Left renal pelvis (tissue), 4 donors: ENCODE measurements around the gene PLTP. TPM values are rescaled to one million over a fixed set of nuclear protein-coding genes. Genes with fewer than 3 reads are reported as not detected.

Source experiments
- DNase-seq, 4 donors: peaks; one replicate each; pipeline ENCODE4 v3.0.0-alpha.2; 2013; ENCODE audit warnings: low read depth in 4 of 4, low spot score in 3 of 4
- polyA plus RNA-seq, 4 donors: library from polyadenylated mRNA; unstranded; fragments of 120-200 nt; gene quantifications; one replicate each; pipeline ENCODE4 v1.2.1, GENCODE V29; 2013; ENCODE audit not compliant: insufficient read length in 4 of 4

Gene PLTP
- polyA plus RNA-seq, 4 donors = 72.7 to 139 (median 126) TPM

- DNase-seq = no peak
These were observed 9.6 kb upstream of the PLTP start for GRCh38 chr20:45921337-45922189.

DNA sequence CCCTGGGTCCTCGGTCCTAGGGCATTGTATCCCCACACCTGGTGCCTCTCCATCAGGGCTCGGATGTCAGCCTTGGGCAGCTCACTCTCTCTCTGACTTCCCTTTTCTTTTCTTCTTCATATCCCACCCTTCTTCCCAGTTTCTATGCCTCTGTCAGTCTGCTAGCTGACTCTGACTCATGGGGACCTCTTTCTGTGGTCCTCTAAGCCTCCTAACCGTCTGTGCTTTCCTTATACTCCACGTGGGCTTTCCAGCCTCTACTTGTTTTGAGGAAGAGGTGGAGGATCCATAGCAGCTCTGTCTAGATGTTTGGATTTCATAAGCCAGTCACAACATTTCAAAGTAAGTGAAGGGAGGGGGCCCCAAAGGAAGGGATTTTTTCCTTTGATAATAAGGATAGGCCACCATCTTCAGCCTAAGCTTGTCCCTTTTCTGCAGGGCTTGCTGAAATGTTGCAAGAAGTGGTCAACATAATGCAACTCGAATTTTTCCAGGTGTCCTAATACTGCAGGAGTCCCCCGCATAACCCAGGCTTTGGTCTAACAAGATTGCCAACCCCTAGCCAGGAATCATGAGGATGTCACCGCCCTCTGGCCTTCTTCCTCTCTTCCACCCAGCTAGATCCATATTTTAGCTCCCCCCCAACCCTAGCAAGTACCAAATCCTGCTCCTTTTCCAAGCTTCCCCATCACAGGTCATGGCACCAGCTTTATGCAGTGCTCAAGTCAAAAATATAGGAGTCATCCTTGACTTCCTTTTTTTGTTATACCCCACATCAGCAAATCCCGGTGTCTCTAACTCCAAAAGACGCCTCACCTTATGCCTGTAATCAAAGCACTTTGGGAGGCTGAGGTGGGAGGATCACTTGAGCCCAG, 8.7 kb upstream of the PLTP start:
- DNase-seq = no peak

- DNase-seq = peak in 3 of 4 donors; percentile 57 to 70 (median 61)
These were observed 7.8 kb upstream of the PLTP start for GRCh38 chr20:45919542-45920399.

- DNase-seq = no peak
These were observed 7.0 kb upstream of the PLTP start for GRCh38 chr20:45918779-45919537.

DNA sequence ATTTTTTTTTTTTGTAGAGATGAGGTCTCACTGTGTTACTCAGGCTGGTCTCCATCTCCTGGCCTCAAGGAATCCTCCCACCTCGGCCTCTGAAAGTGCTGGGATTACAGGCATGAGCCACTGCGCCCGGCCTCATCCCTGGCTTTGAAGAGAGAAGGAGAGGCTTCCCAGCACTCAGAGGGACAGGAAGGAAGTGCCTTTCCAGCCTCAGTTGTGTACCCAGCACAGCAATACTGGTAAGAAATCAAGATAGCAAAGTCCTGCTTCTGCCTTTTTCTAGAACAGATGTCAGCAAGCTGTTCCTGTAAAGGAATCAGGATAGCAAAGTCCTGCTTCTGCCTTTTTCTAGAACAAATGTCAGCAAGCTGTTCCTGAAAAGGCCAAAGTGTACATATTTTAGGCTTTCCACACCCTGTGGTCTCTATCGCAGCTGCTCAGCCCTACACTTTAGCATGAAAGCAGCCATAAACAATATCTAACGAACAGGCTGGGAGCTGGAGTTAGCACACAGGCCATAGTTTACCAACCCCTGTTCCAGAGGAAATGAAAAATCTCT, 6.3 kb upstream of the PLTP start:
- peak in 1 of 4 donors; percentile 21 for DNase-seq

DNA sequence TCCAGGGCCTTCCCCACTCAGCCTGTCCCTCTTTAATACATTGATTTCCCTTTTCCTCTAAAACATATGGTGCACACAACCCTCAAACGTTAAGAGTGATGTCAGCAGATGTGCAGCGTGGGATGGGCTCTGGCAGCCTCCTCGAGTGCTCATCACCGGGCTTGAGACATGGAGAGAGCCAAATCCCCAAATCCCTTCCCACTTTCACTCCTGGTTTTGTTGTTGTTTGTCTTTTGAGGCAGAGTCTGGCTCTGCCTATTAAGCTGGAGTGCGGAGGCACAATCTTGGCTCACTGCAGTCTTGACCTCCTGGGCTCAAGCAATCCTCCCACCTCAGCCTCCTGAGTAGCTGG, 5.8 kb upstream of the PLTP start:
- DNase-seq = no peak

DNA sequence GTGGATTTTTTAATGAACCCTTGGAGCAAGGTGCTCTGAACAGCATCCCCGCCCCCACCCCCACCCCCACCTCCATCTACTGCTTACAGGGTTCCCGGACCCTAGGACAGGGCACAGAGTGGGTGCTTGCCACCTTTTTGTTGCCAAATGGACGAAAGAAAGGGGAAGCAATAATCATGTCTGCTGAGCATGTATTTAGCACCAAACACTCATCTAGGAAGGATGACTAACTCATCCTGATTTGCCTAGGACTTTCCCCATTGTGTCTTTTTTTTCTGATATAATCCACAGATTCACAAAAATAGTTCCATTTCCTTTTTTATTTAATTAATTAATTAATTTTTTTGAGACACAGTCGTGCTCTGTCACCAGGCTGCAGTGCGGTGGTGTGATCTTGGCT, 1.2 kb upstream of the PLTP start:
- DNase-seq = no peak

- DNase-seq = no peak
These were observed 358 bp upstream of the PLTP start for GRCh38 chr20:45912344-45912682.

DNA sequence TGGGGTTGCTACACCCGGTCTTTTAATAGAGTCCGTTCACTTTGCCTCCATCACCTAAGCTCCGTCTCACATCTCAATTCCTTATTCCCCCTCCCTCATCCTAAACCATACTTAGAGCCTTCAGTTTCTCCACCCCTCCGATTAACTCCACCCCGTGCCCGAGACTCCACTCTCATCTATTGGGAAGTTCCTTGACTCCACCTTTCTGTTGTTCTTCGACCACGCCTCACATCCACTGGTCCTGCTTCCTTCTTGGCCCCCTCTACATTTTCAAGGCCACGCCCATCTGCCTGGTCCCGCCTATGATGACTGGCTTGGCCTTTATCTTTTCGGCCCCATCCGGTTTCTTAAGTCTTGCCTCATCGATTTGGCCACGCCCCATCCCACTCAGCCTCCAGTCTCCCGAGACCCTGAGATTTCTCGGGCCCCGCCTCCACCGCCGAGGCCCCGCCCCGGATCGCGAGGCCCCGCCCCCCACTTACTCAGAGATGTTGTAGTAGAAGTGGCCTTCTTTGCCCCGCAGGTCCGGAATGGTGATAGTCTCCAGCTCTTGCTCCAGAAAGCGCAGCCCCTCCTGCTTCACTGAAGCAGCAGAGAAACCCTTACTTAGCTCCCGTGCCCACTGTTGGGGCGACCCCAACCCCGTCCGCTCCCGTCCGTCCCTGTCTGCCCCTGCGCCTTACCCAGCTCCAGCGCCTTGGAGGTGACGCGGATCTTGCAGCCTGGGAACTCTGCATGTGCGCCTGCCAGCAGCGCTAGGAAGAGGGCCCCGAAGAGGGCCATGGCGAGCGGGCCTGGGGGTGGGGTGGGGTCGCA, 1.1 kb downstream of the PLTP start:
- peak in 3 of 4 donors; percentile 86 to 96 (median 94) for DNase-seq

GRCh38 chr20:45909817-45910669, 1.9 kb downstream of the PLTP start:
- DNase-seq = no peak

DNA sequence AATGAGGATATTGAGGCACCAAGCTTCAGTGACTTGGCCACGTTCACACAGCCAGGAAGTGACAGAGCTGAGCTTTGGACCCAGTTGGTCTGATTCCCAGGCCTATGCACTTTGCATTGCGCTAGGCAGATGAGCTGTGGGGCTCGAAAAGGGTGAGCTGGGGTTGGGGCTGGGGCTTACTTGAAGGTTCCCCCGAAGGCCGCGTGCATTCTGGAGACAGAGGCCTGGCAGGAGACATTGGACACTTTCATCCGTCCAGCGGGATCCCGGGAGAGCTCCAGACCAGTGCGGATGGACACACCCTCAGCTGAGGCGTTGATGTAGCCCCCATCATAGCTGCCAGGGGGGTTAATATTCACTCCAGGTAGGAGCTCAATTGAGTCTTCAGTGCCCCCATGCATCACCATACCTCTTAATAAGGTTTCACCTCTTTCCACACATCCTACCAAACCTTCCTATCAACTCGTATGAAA, 2.6 kb downstream of the PLTP start:
- no peak for DNase-seq

DNA sequence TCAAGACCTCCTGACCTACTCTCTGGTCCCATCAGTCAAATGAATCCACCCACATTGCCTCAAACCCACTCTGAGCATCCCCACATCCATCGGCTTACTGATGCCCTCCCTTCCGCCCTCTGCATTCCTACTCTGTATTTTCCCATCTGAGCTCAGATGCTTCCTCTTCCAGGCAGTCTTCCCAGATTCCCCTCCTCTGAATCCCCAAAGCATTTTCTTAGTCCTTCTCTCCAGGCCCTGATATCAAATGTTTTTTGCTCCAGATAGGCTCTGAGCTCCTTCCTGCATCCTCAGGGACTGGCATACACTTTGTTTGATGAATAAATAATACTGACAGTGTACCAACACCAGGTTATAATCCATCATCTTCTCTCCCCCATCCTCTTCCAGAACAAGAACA, 3.9 kb downstream of the PLTP start:
- no peak for DNase-seq

DNA sequence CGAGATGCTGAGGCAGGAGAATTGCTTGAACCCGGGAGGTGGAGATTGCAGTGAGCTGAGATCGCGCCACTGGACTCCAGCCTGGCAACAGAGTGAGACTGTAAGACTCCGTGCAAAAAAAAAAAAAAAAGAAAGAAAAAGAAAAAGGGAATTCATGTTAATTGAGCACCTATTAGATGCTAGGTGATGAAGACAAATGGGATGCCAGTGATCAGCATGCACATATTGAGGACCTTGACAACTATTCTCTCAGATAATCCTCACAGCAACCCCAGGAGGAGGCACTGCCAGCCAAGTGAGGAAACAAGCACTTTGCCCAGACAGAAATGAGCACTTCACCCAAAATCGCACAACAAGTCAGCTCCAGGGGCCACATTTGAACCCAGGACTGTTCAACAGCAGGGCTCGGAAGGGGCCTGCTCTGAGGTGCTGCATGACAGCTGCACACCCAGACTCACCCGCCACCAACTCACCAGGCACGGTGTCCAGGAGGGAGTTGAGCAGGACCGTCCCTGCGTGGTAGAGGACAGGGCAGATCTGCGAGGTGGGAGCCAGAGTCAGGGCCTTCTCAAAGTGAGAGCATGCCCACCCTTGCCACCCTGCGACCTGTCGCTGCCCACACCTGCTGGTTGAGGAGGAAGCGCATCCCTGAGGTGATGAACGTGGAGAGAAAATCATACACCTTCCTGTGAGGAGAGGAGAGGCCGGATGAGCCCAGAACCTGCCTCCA, 4.6 kb downstream of the PLTP start:
- DNase-seq = no peak

GRCh38 chr20:45905505-45906079, 6.4 kb downstream of the PLTP start:
- DNase-seq = no peak

DNA sequence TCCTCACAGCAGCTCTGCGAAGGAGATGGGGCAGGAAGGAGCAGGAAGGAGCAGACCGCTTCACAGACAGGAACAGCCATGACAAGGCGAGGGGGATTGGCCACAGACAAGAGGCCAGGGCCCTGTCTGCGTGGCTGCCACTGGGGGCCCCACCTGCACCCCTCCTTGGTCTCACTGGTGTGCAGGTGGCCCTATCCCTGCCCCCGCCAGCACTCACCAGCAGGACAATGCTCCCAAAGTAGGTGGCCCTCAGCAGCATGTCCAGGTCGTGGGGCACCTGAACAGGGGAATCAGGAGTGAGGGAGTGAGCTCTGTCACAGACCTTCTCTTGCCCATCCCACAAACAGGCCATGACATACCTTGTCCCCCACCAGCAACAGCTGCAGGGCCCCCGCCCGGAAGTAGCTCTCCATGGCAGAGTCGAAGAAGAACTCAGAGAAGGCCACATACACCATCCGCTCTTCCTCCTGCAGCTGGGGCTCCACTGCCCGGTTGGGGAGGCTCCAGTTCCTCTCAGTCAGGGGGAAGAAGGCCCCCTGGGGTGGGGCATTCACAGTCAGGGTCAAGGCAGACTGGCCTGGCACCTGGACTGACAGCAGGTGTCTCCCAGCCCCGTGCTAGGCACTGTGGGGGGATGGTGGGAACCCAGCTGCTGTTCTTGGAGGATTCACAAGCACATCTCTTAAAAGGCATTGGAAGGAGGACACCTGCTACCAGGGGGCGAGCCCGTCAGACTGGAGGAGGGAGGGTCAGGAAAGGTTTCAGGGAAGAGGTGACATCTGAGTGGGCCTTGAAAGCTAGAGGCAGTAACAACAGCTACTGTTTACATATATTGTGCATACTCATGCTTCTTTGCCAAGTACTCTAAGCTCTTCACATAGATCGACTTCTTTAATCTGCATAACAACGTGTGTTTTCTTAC, 7.1 kb downstream of the PLTP start:
- DNase-seq = no peak

DNA sequence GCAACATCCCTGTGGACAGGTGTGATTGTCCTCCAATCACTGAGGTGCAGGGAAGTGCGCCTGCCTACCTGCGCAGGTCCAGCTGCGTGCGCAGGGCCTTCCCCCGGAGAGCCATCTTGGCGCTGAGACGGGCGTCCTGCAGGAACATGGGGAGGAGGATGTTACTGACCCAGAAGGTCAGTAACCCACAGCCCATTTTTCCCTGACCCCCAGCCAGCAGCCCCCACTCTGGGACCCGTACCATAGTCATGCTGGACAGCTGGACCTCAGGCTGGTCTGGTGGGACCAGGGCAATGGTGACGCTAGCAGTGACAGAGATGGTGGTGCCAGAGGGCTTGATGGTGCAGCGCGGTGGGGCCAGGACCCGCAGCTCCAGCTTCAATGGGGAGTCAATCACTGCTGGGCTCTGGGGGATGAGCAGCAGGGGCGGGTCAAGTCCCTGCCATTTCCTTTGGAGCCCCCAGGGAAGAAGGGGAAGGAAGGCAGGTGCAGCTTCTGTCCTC, 9.7 kb downstream of the PLTP start:
- no peak for DNase-seq
